ENCODE measurements around the gene CASP10.

The CASP10 gene

DNA sequence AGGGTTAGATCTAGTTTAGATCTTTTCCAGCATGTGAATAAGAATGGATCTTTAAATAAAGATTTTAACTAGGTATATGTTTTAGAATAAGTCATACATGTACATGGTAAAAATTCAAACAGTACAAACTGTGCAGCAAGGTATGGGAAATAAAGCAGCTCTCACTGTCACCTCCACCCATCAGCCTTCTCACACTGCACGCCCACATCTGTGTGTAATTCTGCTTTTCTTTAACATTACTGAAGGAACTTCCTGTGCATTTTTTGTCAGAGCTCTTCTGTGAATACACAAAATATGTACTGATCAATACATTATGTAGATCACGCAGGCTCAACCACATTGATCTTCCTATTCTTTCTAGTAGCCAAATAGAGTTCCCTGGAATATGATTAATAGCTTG is 80.8 kb downstream of the CASP10 start:
- no peak for DNase-seq

- DNase-seq: no peak
Observed at GRCh38 chr2:201264472-201265173, 81.7 kb downstream of the CASP10 start.

- DNase-seq: no peak
Observed at GRCh38 chr2:201266629-201267028, 83.7 kb downstream of the CASP10 start.

GRCh38 chr2:201267278-201268030 is 84.5 kb downstream of the CASP10 start:
- DNase-seq: no peak

DNA sequence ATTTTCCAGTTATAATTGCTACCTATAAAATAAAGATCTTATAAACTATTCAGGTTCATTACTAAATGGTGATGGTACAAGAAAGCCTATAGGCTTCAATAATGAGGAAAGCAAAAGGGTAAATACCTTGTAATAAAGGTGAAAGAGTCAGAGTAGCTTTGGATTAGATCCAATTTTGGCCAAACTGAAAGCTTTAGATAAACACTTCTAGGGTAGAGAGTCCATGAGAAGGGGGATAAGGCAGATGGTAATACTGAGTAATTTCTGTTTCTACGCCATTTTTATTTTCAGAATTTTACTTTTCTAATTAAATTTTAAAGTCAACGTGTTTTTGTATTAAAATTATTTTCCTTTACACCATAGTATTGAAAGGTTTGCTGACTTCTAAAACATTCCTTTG is 86.8 kb downstream of the CASP10 start:
- no peak for DNase-seq

DNA sequence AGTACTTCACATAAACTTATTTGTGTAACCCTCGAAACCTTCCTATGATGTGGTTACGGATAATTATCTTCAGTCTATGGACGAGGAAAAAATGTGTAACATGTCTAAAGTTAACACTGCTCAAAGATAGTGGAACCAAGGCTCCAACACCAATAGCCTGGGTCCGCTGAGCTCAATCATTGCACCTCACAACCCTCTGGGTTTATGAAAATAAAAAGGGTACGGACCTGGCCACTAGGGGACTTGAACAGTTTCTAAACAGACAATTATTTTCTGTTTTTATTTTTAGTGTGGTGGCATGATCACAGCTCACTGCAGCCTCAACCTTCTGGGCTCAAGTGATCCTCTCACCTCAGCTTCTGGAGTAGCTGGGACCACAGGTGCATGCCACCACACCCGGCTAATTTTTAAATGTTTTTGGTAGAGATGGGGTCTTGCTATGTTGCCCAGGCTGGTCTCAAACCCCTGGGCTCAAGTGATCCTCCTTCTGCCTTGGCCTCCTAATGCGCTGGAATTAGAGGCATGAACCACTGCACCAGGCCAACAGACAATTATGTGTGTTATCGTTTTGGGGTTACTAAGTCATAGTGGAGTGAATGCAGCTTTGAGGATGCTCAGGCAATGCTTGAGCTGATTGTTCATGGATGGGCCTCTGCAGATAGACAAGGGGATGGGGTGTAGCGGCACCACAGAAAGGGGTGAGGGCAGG is 87.5 kb downstream of the CASP10 start:
- DNase-seq: no peak

DNA sequence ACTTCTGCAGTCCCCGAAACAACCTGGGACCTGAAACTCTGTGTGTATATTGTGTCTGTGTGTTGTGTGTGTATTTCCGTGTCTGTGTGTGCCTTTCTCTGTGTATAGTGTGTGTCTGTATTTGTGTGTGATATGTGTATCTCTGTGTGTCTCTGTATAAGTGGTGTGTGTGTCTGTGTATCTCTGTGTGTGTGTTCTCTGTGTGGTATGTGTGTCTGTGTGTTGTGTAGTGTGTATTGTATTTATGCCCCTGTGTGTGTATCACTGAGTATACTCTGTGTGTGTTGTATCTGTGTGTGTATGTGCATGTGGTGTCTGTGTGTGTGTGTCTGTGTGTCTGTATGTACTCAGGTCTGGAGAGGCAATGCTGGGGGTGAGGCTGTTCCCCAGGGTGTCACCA is 89.0 kb downstream of the CASP10 start:
- no peak for DNase-seq

GRCh38 chr2:201273330-201273983 is 90.5 kb downstream of the CASP10 start:
- DNase-seq: no peak

DNA sequence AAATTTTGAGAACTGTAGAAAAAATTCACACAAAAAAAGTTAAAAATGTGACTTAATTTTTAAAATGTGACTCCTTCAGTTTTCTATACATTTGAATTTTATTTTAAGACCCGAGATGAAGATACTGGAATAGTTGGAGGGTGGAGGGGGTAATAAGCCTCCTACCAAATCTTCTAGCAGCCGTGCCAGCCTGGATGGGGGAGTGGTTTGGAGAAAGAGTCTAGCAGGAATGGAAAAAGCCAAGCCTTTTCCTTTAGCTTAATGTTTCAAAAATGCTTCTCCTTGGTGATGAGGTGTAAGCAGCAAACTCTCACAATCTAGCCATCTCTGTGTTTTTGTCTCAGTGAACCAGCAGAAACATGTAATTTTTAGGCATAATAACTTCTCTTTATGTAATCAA is 92.1 kb downstream of the CASP10 start:
- DNase-seq: no peak

- DNase-seq: no peak
Observed at GRCh38 chr2:201275990-201276389, 93.0 kb downstream of the CASP10 start.

- no peak for DNase-seq
Observed at GRCh38 chr2:201276511-201276910, 93.6 kb downstream of the CASP10 start.

All from NCI-H2107 (cell line).